NCI-H69 (cell line): ENCODE results near the gene GDF10.

Experiments
- DNase-seq: peaks from one replicate; lab custom pipeline; 2025; lab: John Stamatoyannopoulos, UW

The GDF10 gene

DNA sequence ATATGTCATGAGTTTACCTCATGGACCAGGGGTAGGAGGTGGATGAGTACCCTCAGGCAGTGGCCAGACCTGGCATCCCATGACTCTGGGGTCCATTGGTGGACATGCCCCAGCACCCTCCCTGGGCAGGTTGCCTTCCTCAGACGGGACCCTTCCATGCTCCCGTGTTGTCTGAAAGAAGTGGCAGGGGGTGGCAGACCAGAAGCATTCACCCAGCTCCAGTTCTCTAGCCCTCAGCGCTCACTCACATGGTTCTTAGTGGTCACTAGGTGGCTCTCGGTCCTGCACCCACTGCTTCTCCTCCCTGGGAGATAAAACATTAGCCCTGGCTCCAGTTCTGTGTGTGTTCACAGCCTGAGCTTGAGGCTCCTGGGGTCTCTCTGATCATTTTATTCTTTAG lies 54.2 kb downstream of the GDF10 start:
- no peak for DNase-seq

DNA sequence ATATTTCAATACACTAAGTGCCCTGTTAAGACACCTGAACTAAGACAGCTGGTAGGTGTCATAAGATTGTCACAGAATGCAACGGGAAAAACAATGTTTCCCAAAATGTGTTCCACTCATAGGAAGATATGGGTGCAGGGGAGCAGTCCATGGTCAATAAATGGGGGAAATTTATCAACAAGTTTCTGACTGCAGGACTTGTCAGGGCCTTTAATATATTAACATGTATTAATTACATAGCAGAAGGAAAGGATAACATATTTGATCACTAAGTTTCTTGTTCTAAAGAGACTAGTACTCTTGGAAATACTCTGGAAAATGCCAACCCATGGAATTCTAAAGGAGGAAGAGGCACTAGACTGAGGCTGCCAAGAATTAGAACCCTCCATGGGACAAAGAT lies 54.9 kb downstream of the GDF10 start:
- no peak for DNase-seq

GRCh38 chr10:47356708-47357107 lies 56.7 kb downstream of the GDF10 start:
- DNase-seq = no peak

DNA sequence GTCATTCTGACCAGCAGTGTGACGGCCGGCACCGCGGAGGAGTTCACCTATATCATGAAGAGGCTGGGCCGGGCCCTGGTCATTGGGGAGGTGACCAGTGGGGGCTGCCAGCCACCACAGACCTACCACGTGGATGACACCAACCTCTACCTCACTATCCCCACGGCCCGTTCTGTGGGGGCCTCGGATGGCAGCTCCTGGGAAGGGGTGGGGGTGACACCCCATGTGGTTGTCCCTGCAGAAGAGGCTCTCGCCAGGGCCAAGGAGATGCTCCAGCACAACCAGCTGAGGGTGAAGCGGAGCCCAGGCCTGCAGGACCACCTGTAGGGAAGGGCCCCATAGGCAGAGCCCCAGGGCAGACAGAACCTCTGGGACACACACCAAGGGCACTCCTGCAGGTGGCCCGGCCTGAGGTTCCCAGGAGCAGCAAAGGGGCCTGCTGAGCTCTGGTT lies 57.2 kb downstream of the GDF10 start:
- no peak for DNase-seq

DNA sequence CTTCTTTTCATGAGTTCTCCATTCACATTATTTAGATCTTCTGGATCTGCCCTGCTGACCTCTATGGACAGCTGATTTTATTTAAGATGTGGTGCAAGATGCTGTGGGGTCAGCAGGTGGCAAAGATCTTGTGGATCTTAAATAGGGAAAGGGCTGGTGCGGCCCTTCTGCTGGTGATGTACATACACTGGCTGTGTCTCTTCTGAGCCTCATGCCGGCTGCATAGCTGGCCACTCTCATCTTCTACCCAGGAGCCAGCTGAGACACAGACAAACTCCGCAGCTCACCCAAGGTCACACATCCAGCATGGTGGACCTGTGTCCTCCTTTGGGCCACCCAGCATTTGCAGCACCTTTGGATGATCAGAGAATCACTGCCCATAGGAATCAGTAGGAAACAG lies 57.9 kb downstream of the GDF10 start:
- no peak for DNase-seq

- DNase-seq = no peak
These were observed 58.5 kb downstream of the GDF10 start for GRCh38 chr10:47358457-47358856.

DNA sequence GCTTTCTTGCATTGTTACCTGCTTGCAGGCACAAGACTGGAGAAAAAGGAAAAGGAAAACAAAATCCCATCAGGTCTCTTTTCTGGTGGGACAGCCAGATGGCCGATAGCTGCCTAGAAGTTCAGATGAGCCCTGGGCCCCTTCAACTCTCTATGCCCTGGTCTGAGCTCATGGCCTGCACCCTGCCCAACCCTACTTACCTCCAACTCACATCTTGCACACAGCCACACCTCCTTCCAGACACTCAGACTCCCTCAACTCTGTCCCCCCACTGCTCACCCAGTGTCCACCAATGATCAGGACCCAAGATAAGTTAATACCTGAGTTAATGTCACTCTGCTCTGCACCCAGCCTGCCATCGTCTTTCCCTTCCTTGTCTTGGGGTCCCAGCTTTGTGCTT lies 59.1 kb downstream of the GDF10 start:
- no peak for DNase-seq

DNA sequence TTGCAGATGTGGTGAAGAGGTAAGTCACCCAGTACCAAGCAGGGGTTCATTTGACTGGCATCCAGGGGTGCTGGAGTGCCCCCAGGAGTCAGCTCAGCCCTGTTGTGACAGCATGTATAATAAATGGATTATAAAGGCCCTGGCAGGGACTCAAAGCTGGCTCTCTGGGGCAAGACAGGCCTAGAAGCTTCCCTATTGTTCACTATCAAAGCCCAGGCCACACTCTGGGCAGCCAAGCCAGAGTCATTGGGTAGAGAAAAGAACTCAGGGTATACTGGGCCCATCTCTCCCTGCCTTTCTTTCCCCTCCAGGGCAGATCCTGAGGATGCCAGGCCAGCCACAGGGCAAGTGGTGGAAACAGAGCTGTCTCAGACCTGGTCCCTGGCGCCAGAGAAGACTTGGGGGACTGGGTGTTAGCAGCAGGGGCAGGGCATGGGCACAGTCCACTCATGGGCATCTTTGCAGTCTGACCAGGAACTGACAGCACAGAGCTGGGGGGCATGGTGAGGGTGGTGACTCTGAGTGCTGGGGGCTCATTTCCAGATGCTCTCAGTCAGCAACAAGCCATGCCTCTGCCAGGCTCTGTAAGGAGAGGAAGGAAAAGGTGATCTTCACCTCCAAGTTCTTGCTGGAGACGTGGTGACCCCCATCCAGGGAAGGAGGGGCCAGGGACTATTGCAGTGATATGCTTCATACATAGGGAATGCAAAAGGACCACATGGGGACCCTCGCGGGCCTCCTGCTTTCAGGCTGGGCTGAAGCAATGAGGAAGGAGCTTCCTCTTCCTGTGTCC lies 59.8 kb downstream of the GDF10 start:
- no peak for DNase-seq

DNA sequence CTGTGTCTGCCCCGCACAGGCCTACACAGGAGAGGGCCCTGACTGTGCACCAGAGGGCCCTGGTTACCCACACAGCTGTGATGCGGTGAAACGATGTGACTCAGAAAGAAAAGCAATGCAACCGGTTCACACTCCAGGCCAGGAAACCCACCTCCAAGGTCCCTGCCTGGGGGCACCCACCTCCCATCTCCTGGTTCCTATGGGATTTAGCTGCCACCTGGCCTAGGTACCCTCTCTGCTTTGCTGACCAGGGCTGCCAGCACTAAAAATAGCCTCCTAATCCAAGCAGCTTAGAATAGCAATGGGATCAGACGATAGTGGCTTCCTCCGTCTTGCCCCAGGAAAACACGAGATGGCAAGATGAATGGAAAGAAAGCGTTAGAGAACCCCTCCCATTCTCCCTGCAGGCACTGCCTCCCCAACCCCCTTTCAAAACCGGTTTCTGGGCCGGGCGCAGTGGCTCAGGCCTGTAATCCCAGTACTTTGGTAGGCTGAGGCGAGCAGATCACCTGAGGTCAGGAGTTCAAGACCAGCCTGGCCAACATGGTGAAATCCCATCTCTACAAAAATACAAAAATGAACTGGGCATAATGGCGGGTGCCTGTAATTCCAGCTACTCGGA lies 60.5 kb downstream of the GDF10 start:
- no peak for DNase-seq

- peak; percentile 40 for DNase-seq
These were observed 61.3 kb downstream of the GDF10 start for GRCh38 chr10:47361293-47361692.

DNA sequence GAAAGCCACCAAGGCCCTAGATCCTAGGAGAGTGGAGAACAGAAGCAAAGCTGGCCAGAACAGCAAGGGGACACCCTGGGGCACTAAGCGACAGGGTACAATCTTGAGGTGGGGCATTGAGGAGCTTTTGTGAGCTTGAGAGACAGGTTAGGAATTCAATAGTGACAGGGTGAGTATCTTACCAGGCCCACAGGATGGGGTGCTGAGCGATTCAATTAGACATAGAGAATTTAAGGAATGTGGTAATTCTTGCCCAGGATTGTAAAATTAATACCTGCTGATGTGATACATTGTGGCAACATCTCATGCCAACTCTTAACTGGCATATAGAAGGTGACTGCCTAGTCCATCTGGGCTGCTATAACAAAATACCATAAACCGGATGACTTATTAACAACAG lies 62.2 kb downstream of the GDF10 start:
- no peak for DNase-seq
